ENCODE results near the gene C17orf114.
A peak's percentile ranks its signal among the peaks of the same experiment; 100 is the strongest.

C17orf114 gene

DNA sequence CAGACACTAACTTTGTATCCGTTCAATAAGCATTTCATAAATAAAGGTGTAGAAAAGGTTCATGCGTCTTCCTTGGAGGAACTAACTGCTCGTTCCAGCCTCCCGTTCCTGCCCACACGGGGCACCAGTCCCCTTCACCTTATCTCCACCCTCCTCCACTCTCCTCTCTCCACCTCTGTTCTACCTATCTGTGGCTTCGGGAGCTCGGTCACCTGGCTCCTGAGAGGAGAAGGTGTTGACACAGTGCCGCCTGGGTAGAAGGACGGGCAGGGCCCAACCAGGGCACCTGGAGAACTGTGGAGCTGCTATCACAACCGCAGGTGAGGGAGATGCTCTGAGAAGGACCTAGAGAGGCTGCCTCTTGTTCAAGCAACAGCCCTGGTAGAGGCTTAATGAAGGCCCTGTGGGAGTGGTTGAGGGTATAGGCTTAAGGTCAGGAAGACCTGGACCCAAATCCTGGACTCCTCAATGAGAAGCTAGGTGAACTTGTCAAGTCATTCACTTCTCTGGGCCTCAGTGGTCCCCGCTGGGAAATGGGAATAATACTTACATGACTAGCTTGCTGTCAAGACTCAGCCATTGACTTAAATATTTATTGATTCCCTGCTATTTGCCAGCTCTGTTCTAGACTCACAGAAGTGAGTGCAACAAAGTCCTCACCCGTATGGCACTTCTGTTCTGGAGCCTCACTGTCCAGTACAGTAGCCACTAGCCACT lies 21.4 kb upstream of the C17orf114 start:
- no peak for DNase-seq (ENCODE audit: low spot score)

- DNase-seq (ENCODE audit: low spot score) = no peak
Measured at GRCh38 chr17:4822835-4823234, 20.7 kb upstream of the C17orf114 start.

GRCh38 chr17:4818276-4818675 lies 16.1 kb upstream of the C17orf114 start:
- no peak for DNase-seq (ENCODE audit: low spot score)

- no peak for DNase-seq (ENCODE audit: low spot score)
Measured at GRCh38 chr17:4816826-4817225, 14.7 kb upstream of the C17orf114 start.

- no peak for DNase-seq (ENCODE audit: low spot score)
Measured at GRCh38 chr17:4815043-4815675, 13.0 kb upstream of the C17orf114 start.

DNA sequence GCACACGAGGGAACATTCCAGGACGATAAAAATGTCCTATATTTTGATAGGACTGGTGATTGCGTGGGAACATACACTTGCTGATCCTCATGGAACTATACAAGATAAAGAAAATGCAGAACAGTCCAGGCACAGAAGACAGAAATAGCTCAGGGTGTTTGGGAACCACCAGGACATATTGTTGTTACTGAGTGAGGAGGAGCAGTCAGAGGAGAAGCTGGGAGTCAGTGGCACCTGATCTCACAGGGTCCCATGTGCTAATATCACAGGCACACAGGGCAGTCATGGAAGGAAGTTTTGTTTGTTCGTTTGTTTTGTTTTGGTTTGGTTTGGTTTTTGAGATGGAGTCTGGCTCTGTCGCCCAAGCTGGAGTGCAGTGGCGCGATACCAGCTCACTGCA lies 10.6 kb upstream of the C17orf114 start:
- no peak for DNase-seq (ENCODE audit: low spot score)

GRCh38 chr17:4811471-4811870 lies 9.3 kb upstream of the C17orf114 start:
- DNase-seq (ENCODE audit: low spot score) = no peak

- no peak for DNase-seq (ENCODE audit: low spot score)
Measured at GRCh38 chr17:4810696-4811290, 8.7 kb upstream of the C17orf114 start.

DNA sequence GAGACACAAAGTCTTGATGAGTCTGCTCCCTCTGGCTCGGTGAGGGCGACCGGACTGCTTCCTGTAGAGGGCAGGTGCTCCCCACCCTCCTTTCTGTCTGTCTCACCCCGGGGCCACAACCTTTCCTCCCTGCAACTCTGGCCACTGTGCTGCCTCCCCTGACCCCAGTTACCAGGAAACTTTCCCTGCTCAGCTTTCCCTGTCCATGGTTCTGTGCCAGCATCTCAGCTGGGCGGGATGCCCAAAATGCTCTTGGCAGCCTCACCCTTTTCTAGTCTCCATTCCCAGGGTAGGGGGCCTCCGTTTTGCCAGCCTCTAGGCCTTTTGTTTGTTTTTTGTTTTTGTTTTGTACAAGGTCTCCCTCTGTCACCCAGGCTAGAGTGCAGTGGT lies 6.2 kb upstream of the C17orf114 start:
- DNase-seq (ENCODE audit: low spot score) = peak; percentile 39

- DNase-seq (ENCODE audit: low spot score) = no peak
Measured at GRCh38 chr17:4807605-4808377, 5.7 kb upstream of the C17orf114 start.

DNA sequence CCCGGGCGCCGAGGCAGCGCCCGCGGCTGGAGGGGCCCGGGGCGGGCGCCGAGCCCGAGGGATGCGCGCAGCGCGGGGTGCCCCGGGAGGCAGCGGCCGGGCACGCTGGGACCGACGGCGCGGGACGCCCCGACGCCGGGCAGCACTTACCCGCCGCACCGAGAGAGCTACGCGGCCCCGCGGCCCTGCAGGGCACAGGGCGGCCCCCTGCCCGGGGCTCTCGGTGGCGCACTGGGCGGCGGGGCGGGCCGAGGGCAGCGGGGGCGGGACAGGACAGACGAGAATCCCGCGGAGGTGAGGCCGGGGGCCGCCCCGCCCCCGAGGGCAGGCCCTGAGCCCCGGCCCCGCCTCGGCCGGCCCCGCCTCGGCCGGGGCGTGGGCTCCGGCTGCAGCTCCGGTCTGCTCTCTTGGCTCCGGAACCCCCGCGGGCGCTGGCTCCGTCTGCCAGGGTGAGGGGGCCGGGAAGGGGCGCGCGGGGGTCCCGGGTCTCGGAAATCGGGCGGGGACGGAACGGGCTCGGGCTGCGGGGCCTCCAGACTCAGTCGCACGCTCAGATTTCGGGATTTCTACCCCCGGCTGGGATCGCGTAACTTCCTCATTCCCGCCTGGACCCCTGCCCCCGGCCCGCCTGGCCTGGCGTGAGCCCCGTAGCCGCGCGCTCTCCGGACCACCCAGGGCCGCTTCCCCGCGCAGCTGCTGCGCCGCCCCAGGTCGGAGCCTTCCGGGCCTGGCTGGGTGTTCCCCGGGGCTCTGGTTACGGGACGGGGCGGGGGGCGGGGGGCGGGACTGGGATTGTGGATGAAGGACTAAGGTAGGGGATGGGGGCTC lies 4.9 kb upstream of the C17orf114 start, which contains the start of gene PLD2:
Gene PLD2, plus strand, starts transcription at position 376 of the 828 bp plus-strand sequence. CDS start 621 bp downstream, outside the sequence.
- DNase-seq (ENCODE audit: low spot score) = peak; percentile 81

DNA sequence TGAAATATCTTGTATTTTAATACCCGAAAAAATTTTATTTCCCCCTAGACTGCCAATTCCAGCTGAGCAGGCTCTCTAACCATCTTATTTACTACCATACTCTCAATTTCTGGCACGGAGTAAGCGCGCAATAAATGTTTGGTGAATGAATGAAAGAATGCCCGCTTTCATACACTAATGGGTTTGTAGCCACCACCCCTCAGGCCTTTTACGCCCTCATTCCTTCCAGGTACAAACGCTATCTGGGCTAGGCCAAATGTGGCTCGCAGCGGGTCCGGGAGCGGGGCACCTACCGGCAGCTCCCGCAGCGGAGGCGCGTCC lies 4.3 kb upstream of the C17orf114 start:
- no peak for DNase-seq (ENCODE audit: low spot score)

GRCh38 chr17:4800462-4801196 lies 1.5 kb downstream of the C17orf114 start:
- no peak for DNase-seq (ENCODE audit: low spot score)

- no peak for DNase-seq (ENCODE audit: low spot score)
Measured at GRCh38 chr17:4796552-4796920, 5.6 kb downstream of the C17orf114 start.

GRCh38 chr17:4795168-4795567 lies 7.0 kb downstream of the C17orf114 start:
- DNase-seq (ENCODE audit: low spot score) = no peak

DNA sequence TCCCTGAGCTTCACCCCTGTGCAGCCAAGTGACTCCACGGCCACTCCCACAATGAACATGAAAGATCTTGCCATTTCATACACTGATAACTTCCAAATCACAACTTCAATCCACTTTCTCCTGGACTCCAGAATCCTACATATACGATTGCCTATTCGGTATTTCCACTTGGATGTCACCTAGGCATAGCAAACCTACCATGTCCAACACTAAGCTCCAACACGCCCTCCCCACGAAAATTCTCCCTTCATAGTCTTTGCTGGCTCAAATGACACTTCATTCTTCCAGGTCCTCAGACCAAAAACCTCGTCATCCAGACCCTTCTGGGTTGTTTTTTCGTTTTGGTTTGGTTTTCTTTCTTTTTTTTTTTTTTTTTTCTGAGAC lies 11.4 kb downstream of the C17orf114 start:
- no peak for DNase-seq (ENCODE audit: low spot score)

DNA sequence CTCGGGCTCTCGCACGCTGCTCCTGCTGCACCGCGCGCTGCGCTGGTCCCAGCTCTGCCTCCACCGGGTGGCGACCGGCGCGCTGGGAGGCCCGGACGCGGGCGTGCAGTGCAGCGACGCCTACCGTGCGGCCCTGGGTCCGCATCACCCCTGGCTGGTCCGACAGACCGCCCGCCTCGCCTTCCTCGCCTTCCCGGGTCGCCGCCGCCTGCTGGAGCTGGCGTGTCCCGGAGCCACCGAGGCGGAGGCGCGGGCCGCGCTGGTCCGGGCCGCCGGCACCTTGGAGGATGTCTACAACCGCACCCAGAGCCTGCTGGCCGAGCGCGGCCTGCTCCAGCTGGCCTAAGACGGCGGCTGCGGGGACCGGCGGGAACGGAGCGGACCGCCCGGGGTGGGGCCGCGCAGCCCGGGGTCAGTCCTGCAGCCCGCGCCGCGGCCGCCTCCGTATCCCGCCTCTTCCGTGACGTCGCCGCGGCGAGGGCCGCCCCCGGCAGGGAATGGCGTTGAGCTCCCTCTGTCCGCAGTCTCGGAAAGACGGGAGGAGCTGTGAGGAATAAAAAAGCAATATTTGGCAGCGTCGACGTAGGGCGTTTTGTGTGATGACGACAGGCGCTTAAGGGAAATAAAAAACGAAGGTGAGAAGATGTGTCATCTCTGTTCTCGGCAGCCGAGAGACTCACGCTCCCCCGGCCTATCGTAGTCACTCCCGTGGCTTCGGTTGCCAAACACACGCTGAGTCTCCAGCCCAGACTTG lies 12.0 kb downstream of the C17orf114 start:
- peak; percentile 88 for DNase-seq (ENCODE audit: low spot score)

- no peak for DNase-seq (ENCODE audit: low spot score)
Measured at GRCh38 chr17:4789701-4789950, 12.5 kb downstream of the C17orf114 start.

DNA sequence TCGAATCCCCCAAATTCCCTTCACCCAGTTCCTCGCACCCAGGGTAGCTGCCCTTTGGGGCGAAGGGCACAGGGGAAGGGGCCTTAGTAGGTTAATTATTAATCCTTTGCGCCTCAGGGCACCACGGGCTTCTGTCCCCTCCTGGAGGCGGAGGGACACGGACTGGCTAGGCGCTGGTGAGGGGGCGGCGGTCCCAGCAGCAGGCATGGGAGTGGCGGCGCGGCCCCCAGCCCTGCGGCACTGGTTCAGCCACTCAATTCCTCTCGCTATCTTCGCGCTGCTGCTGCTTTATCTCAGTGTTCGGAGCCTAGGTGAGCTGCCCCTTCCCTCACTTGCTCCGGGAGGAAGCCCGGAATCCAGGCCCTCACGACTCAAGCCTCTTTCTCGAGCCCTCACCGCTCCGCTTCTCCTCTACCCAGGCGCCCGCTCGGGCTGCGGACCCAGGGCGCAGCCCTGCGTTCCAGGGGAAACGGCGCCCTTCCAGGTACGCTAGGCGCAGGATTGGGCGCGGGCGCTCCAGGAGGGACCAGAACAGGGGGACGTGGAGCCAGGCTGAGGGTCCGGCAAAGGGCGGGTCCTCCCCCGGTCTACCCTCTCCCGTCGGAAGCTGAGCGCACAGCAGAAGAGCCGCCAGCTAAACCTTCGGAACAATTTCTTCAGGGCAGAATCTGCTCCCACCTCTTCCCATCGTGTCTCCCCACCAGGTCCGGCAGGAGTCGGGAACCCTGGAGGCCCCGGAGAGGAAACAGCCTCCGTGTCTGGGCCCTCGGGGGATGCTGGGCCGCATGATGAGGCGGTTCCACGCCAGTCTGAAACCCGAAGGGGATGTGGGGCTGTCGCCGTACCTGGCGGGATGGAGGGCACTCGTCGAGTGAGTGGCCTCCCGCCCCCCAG lies 13.1 kb downstream of the C17orf114 start, which contains the start of gene GLTPD2:
Gene GLTPD2, plus strand, starts transcription at position 158 of the 894 bp plus-strand sequence. Its CDS starts 48 bp downstream, at position 206.
- DNase-seq (ENCODE audit: low spot score) = no peak

Data from putamen (tissue), 1 donor.